Activated naive CD4-positive, alpha-beta T cell treated with anti-CD3 and anti-CD28 coated beads, Interleukin-2, amount 10 ng/mL, durations not matched to agents 7 days and 5 days (primary cell): ENCODE measurements around the gene JARID2.

ENCODE experiments used
- CTCF ChIA-PET: fragments of 350-600 bp; sonication (Branson Sonifier 250); formaldehyde crosslinking; loops from one replicate; lab custom pipeline; 2021; ENCODE audit warnings: antibody characterized with exemption; lab: Charles Lee
- DNase-seq: peaks from one replicate; pipeline ENCODE4 v3.0.0-alpha.2; 2020
- H3K27ac Mint-ChIP-seq: one replicate; pipeline ENCODE4 v1.8.0; 2021; ENCODE audit warnings: mild to moderate bottlenecking, moderate library complexity, mixed read lengths
- H3K27me3 Mint-ChIP-seq: one replicate; pipeline ENCODE4 v1.8.0; 2021; ENCODE audit warnings: mild to moderate bottlenecking, mixed read lengths
- H3K36me3 Mint-ChIP-seq: one replicate; pipeline ENCODE4 v1.8.0; 2021; ENCODE audit warnings: mixed read lengths
- H3K4me1 Mint-ChIP-seq: one replicate; pipeline ENCODE4 v1.8.0; 2021; ENCODE audit warnings: mixed read lengths
- H3K4me3 Mint-ChIP-seq: one replicate; pipeline ENCODE4 v1.8.0; 2021; ENCODE audit warnings: mild to moderate bottlenecking, moderate library complexity, mixed read lengths
- H3K9me3 Mint-ChIP-seq: one replicate; pipeline ENCODE4 v1.8.0; 2021; ENCODE audit warnings: mixed read lengths

Gene JARID2

DNA sequence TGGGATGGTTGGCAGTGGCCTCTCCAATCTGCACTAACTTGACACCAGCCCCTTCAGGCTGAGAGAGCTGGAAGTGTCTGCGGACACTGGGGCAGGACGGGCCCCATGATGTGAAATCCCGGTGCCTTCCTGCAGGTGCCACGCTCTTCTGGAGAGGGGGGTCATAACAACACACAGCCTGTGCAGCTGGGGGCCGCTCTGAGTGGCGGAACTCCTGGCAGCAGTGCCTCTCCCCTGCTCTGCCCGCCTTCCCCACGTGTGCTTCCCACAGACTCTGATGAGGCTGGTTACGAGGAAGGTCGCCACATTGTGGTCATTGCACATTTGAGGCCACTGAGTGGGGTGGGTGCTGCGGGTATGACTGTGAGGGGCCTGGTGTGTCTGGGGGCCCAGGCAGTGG lies 271.7 kb downstream of the JARID2 start:
- no peaks in the 10 kb centered on the region for H3K9me3 Mint-ChIP-seq
- H3K36me3 Mint-ChIP-seq: peaks cover 61% of the 10 kb centered on the region
- no peaks in the 10 kb centered on the region for H3K27me3 Mint-ChIP-seq
- CTCF ChIA-PET: no interaction called here
- H3K4me3 Mint-ChIP-seq: no peak overlapping the region
- no peak for DNase-seq
- H3K4me1 Mint-ChIP-seq: peaks cover 4% of the 10 kb centered on the region
- H3K27ac Mint-ChIP-seq: no peak overlapping the region

DNA sequence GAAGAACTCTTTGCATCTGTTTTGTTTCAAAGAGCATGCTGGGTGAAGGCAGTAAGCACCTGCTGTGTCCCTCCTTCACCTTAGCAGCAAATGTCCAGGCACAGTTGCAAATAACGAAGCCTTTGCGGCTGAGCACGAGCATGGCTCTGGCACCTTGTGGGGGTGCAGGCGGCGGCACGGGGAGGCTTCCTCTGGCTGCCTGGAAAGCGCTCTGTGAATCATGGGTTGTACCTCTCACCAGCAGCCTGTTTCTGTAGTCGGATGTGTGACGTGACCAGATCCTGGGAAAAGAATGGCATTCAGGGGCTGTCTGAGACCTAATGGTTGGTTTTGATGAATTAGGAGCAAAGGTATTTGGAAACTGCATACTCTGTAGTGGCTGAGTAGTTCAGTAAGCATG lies 272.2 kb downstream of the JARID2 start:
- H3K27ac Mint-ChIP-seq: peak overlapping the region; percentile 33
- peaks cover 5% of the 10 kb centered on the region for H3K4me1 Mint-ChIP-seq
- CTCF ChIA-PET: no interaction called here
- H3K36me3 Mint-ChIP-seq: peaks cover 64% of the 10 kb centered on the region
- H3K4me3 Mint-ChIP-seq: no peak overlapping the region
- no peaks in the 10 kb centered on the region for H3K9me3 Mint-ChIP-seq
- no peak for DNase-seq
- no peaks in the 10 kb centered on the region for H3K27me3 Mint-ChIP-seq

DNA sequence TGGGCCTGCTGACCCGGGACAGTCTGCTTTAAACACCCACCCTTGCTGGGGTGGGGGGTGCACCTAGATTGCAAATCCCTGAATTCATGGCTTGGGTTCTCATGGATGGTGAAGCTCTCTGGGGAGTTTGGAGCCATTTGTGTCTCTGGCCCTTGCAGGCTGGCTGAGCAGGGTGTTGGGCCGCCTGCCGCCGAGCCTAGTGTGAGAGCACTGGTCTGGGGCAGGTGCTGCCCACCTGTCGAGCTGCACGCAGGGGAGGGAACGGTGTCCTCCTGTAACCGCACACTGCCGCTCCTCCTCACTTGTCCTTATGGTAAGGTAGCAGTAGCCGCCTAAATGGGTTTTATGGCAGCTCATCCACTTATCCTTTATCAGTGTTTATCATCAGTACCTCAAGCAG lies 273.0 kb downstream of the JARID2 start:
- no peak for DNase-seq
- no peaks in the 10 kb centered on the region for H3K27me3 Mint-ChIP-seq
- H3K9me3 Mint-ChIP-seq: no peaks in the 10 kb centered on the region
- H3K36me3 Mint-ChIP-seq: peaks cover 66% of the 10 kb centered on the region
- H3K4me1 Mint-ChIP-seq: peaks cover 5% of the 10 kb centered on the region
- no peak overlapping the region for H3K4me3 Mint-ChIP-seq
- no peak overlapping the region for H3K27ac Mint-ChIP-seq
- CTCF ChIA-PET: no interaction called here

DNA sequence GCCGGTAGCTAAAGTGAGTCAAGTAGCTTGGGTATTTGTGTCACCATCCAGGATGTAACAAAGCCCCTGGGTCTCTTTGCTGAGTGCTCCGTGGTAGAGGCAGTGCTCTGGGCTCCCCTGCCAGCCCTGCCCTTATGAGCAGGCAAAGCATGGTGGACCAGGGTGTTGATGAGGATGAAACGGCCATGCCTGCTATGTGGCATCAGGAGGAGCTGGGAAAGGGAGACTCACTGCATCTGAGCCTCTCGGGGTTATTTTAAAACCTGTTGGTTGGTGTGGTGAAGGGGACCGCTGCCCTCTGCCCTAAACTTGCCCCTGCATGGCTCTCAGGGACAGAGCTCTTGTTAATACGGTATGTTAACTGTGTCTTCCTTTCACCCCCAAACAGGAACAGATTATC lies 273.8 kb downstream of the JARID2 start:
- peaks cover 5% of the 10 kb centered on the region for H3K4me1 Mint-ChIP-seq

DNA sequence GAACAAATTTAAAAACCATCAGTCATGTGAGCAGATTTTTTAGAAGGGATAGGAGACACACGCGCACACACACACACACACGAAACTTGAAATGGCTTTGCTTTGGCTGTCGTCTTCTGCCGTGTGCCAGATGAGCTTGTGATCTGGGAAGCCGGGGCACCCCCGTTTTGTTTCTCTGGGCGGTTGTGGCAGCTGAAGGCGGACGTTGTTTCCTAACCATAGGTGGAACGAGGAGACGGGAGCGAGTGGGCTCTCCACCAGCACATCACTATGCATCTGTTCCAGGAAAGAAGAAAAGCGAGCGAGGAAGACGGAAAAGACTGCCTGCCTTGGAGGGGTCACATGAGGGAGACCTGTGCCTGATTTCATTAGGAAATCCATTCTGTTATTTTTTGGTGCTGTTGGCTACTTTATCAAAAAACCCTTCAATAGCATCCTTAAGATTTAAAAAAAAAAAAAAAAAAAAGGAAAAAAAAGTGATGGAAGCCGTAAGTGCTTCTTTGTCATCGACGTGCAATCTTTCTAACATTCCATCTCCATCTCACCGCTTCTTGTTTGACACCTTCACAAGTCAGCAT lies 274.8 kb downstream of the JARID2 start:
- peak; percentile 16 for DNase-seq
- H3K27ac Mint-ChIP-seq: no peak overlapping the region
- no peaks in the 10 kb centered on the region for H3K9me3 Mint-ChIP-seq
- no peak overlapping the region for H3K4me3 Mint-ChIP-seq
- CTCF ChIA-PET: interaction anchor here (1.9 kb wide), 1 partner anchor 103 kb away, joined by 4 read pairs; no protein-coding TSS in a partner anchor
- H3K36me3 Mint-ChIP-seq: peaks cover 70% of the 10 kb centered on the region
- H3K4me1 Mint-ChIP-seq: peaks cover 7% of the 10 kb centered on the region
- H3K27me3 Mint-ChIP-seq: no peaks in the 10 kb centered on the region

More for the DNA sequence above, 273.8 kb downstream of the JARID2 start:
- H3K27ac Mint-ChIP-seq: no peak overlapping the region
- CTCF ChIA-PET: no interaction called here
- peaks cover 67% of the 10 kb centered on the region for H3K36me3 Mint-ChIP-seq
- DNase-seq: no peak
- H3K27me3 Mint-ChIP-seq: no peaks in the 10 kb centered on the region
- H3K4me3 Mint-ChIP-seq: no peak overlapping the region
- no peaks in the 10 kb centered on the region for H3K9me3 Mint-ChIP-seq

DNA sequence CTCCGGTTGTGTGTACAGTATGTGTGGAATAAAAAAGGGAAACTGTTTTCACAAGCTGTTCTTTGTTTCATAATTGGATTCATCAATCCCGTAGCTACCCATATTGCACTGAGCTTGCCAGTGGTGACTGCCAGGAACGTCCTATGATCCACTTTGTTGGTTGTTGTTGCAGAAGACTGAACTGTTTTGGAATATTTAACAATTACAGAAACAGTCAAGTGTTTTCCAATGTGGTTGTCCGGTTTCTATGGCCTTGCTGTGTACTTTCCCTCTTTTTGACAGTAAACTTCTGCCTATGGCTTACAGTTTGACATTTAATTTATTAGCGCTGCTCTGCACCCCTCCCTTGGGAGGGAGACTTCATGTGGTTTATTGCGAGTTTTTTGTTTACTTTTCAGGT lies 275.7 kb downstream of the JARID2 start:
- no peak for DNase-seq
- Mint-ChIP-seq H3K4me3 (no peak overlapping the region), H3K27ac (peak overlapping the region; percentile 0), H3K27me3 (no peaks in the 10 kb centered on the region), H3K4me1 (peaks cover 12% of the 10 kb centered on the region), H3K9me3 (no peaks in the 10 kb centered on the region), H3K36me3 (peaks cover 73% of the 10 kb centered on the region)
- CTCF ChIA-PET: interaction anchor here (1.9 kb wide), 1 partner anchor 103 kb away, joined by 4 read pairs; no protein-coding TSS in a partner anchor

DNA sequence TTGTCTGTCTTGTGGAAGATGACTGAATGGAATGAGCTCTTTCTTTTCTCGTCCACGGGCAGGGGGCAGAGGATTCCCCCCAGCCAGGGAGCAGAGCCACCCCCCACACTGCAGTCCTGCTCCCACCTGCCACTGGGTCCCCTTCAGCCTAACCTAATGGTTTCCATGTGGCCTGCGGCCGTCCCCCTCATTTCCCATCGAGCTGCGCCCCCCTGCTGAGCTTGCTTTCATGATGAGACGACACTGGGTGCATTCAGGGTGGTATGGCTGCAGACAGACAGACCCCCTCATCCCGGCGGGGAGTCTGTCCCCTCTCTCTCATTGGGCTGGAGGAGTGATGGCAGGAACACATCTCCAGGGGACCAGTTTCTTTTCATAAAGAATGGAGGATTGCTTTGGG lies 276.2 kb downstream of the JARID2 start:
- DNase-seq: no peak
- H3K27me3 Mint-ChIP-seq: no peaks in the 10 kb centered on the region
- peaks cover 12% of the 10 kb centered on the region for H3K4me1 Mint-ChIP-seq
- peak overlapping the region; percentile 55 for H3K27ac Mint-ChIP-seq
- H3K4me3 Mint-ChIP-seq: no peak overlapping the region
- H3K36me3 Mint-ChIP-seq: peaks cover 76% of the 10 kb centered on the region
- H3K9me3 Mint-ChIP-seq: no peaks in the 10 kb centered on the region
- CTCF ChIA-PET: interaction anchor here (1.9 kb wide), 1 partner anchor 102 kb away, joined by 4 read pairs; no protein-coding TSS in a partner anchor

DNA sequence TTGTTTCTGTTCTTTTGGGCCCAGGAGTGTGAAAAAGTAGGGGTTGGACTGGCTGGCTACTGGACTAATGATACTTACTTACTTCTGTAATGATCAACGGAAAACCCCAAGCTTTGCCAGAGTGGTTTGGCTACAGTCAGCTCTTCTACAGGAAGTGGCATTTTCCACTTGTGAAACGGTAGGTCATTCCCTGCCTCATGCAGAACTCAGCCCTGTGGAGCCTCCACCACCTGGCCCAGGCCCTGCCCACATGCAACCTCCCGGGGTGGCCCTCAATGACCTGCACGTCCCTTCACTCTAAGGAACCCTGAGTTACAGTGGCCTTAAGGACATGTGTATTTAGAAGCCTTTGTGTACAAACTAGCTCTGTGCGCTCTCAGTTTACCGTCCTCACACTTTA lies 276.6 kb downstream of the JARID2 start:
- no peaks in the 10 kb centered on the region for H3K27me3 Mint-ChIP-seq
- H3K9me3 Mint-ChIP-seq: no peaks in the 10 kb centered on the region
- DNase-seq: no peak
- peaks cover 77% of the 10 kb centered on the region for H3K36me3 Mint-ChIP-seq
- peaks cover 12% of the 10 kb centered on the region for H3K4me1 Mint-ChIP-seq
- CTCF ChIA-PET: interaction anchor here (1.9 kb wide), 1 partner anchor 102 kb away, joined by 4 read pairs; no protein-coding TSS in a partner anchor
- H3K4me3 Mint-ChIP-seq: no peak overlapping the region
- H3K27ac Mint-ChIP-seq: peak overlapping the region; percentile 55

DNA sequence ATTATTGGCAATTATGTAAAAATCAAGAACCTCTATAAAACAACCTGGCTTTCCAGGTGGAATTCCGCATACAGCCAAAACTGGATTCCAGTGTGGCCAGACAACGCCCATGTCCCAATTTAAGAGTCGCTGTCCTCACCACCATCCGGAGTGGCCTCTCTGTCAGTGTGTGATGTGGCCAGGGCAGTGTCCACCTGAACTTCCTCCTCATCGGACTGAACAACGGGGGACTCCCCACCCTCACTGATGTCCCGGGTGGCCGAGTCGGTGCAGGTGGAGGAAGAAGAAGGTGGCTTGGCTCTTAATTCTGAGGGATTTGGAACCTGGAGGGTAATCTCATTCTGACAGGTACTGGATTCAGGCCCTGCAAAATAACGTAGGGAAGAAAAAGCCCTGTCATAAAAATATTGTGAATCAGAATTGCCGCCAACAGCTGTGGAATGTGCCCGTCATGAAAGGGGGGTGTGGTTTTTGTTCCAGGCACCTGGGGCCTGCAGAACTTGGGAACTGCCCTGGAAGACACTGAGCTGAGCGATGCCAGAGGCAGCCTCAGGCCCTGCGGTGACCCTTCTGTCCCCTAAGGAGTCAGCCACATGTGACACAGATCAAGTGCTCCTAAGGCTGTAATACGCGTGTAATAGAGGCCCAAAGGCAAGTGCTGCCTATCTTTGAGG lies 277.1 kb downstream of the JARID2 start:
- Mint-ChIP-seq H3K4me3 (no peak overlapping the region), H3K27ac (no peak overlapping the region), H3K36me3 (peaks cover 77% of the 10 kb centered on the region), H3K27me3 (no peaks in the 10 kb centered on the region), H3K4me1 (peaks cover 12% of the 10 kb centered on the region), H3K9me3 (no peaks in the 10 kb centered on the region)
- no peak for DNase-seq
- CTCF ChIA-PET: no interaction called here

DNA sequence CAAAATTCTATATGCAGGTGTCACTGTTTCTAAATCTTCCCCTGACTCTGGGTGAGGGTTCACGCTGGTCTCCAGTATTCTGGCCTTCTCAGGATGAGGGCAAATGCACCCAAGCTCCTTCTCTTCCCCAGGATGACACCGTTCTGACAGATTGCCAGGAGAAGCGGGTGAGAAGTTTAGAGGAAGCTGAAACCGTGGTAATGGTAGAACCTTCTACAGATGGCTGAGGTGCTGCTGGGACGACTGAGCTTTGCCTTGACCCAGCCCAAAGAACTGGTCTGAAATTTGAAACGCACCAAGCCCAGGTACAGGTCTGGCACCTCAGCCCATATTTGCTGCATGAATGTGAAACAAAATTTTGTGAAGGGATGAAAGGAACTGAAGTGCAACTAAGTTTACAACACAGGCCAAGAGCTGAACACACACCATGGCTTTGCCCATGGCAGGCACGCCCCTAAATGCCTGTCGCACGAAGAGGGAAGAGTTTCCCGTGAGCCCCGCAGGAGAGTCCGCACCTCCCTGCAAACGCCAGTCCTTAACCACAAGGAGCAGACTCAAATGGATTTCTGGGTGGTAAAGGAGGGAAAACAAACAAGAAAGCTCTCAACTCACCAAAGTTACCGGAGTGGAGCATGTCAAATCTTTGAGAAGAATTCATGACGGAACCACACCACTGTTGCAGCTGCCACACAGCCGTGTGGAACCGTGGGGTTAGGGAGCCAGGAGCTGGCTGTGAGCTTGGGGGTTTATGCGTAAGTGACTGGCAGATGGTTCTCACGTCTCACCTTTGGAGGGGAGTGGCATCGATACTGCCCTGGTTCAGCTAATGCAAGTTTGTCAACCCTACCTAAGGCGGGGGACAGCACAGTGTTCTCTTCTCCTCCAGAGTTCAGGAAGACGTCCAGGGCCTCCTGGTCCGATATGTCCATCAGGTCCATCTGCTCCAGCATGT lies 278.1 kb downstream of the JARID2 start:
- Mint-ChIP-seq H3K27me3 (no peaks in the 10 kb centered on the region), H3K36me3 (peaks cover 75% of the 10 kb centered on the region), H3K4me3 (no peak overlapping the region), H3K4me1 (peaks cover 12% of the 10 kb centered on the region), H3K27ac (peak overlapping the region; percentile 50), H3K9me3 (no peaks in the 10 kb centered on the region)
- CTCF ChIA-PET: no interaction called here
- DNase-seq: no peak

DNA sequence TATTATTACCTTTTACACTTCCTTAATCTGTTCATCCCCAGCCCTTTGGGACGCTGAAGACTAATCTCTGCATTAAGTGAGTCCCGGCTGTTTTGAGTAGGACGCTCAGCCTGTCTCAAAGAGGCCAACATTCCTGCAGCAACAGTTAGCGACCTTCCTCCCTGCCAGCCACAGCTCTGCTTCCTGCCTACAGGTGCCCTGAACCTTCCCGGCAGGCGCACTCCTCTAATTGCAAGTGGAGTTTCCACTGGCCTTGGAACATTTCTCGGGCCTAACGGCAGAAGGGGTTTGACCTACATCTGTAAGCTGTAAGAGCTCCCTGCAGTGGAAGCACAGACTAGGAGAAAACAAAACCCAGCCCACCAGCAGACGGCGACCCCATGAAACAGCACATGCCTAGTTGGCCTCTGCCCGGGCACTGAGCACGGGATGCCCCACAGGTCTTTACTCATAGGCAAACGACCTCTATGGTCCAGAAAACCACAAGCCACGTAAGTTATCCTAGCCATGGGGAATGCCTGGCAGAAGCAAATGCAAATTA lies 279.1 kb downstream of the JARID2 start:
- no peak for DNase-seq
- CTCF ChIA-PET: no interaction called here
- Mint-ChIP-seq H3K9me3 (no peaks in the 10 kb centered on the region), H3K36me3 (peaks cover 75% of the 10 kb centered on the region), H3K4me1 (peaks cover 13% of the 10 kb centered on the region), H3K4me3 (no peak overlapping the region), H3K27ac (no peak overlapping the region), H3K27me3 (no peaks in the 10 kb centered on the region)

DNA sequence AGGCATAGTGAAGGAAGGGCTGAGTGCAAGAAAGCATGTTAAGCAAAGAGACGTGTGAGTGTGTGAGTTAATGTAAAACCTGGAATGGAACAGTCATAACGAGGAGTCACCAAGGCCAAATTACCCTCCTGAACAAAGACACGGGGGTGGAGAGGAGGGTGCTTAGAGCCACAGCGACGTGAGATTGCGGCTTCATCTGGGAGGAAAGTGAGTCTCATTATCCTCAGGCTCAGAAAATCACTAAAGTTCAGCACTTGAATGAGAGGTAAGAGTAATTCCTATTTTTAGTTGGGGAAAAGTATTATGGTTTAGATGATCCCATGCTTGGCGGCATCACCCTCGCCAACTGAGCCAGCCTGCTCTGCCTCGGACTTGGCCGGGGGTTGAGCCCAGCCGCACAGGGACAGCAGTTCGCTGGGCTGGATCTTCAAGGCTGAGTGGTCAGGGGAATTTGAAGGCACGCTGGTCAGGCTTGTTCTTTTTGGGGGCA lies 280.4 kb downstream of the JARID2 start:
- no peak overlapping the region for H3K4me3 Mint-ChIP-seq
- no peak overlapping the region for H3K27ac Mint-ChIP-seq
- H3K9me3 Mint-ChIP-seq: no peaks in the 10 kb centered on the region
- peaks cover 77% of the 10 kb centered on the region for H3K36me3 Mint-ChIP-seq
- H3K4me1 Mint-ChIP-seq: peaks cover 26% of the 10 kb centered on the region
- CTCF ChIA-PET: no interaction called here
- H3K27me3 Mint-ChIP-seq: no peaks in the 10 kb centered on the region
- DNase-seq: no peak

DNA sequence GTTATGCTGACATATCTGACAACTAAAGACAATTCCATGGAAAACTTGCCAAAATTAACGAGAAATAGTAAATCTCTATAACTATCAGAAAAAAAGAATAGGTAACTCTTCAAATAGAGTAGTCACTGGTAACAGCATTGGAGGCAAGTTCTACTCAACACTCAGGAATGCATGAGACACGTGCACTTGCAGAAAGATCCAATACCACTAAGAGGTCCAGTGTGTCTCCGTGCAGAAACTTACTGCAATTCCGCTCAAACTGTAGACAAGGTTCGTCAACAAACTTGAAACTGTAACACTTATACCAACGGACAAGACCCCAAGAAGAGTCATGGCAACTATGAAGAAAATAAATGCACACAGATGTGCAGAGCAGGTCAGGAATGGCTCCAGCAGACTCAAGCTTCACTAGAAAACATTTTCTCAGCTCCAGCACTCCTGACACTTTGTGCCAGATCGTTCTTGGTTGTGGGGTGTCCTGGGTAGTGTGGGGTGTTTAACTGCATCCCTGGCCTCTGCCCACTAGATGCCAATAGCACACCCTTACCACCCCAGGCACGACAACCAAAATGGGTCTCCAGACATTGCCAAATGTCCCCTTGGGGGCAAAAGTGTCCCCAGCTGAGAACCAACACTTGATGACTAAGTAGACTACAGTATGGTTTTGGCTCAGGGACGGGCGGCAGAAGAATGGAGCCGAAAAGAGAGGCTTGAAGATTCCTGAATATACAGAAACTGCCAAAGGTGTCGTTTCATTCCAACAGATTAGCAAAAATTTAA lies 282.2 kb downstream of the JARID2 start:
- Mint-ChIP-seq H3K4me3 (no peak overlapping the region), H3K27me3 (no peaks in the 10 kb centered on the region), H3K27ac (no peak overlapping the region), H3K4me1 (peaks cover 21% of the 10 kb centered on the region), H3K9me3 (no peaks in the 10 kb centered on the region), H3K36me3 (peaks cover 69% of the 10 kb centered on the region)
- CTCF ChIA-PET: no interaction called here
- no peak for DNase-seq
